HG02763 (cell line): Measurements from ENCODE around the gene ST6GAL2.

Experiments
- ATAC-seq: cut with Tn5 transposase; IDR thresholded peaks from one replicate; pipeline ENCODE4 v1.9.1; 2021; ENCODE audit warnings: mild to moderate bottlenecking, moderate library complexity; ENCODE audit not compliant: unreplicated experiment

Gene ST6GAL2

GRCh38 chr2:106885971-106886915 is at the start of gene ST6GAL2:
Gene ST6GAL2, minus strand, starts transcription at chr2:106886167. Its CDS starts 42,190 bp downstream, at chr2:106843977.
- no peak for ATAC-seq

DNA sequence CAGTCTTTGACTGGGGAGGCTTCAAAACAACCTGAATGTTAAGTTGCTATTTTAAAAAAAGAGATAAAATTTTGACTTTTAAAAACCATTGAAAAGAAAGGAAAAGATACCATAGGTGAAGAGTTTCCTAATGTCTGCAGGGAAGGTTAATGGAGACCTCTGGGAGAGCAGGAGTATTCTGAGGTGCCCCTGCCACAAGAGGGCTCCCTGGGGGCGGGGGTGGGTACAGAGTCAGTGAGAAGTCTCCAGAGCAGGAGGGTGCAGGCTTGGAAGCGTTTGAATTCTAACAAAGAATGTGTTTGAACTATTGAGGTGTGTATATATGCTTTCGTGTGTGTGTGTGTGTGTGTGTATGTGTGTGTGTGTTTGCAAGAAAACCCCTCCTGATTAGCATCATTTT is 46.7 kb upstream of the ST6GAL2 start:
- no peak for ATAC-seq

DNA sequence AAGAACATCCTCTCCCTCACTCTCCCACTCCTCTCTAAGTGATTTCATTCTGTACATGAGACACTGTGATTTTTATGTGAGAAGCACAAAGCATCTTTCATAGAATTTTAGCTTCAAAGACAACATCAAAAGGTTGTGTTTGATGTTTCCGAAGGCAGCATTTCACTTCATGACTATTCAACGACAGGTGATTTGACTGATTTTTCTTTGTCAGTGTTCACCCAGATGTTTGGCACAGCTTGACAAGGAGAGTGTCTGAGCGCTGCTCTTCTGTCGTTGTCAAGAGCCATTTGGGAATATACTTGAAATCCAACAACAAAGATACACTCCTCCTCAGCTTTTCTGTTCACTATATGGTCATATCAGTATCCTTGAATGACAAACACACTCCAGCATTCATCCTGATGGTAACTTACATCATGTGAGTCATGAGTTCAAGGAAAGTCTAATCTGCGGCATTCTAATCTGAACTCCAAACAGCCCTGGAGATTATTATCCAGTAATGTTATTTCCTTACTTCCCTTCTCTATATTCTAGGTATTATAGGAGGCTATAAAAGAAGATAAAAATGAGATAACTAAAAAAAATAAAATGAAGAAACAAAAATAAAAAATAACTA is 45.9 kb upstream of the ST6GAL2 start:
- ATAC-seq = no peak

- ATAC-seq = no peak
These were observed 35.5 kb upstream of the ST6GAL2 start for GRCh38 chr2:106921451-106921850.

GRCh38 chr2:106919012-106919411 is 33.0 kb upstream of the ST6GAL2 start:
- ATAC-seq = no peak

GRCh38 chr2:106904242-106904641 is 18.3 kb upstream of the ST6GAL2 start:
- ATAC-seq = no peak

- ATAC-seq = no peak
These were observed 14.0 kb upstream of the ST6GAL2 start for GRCh38 chr2:106899786-106900530.

DNA sequence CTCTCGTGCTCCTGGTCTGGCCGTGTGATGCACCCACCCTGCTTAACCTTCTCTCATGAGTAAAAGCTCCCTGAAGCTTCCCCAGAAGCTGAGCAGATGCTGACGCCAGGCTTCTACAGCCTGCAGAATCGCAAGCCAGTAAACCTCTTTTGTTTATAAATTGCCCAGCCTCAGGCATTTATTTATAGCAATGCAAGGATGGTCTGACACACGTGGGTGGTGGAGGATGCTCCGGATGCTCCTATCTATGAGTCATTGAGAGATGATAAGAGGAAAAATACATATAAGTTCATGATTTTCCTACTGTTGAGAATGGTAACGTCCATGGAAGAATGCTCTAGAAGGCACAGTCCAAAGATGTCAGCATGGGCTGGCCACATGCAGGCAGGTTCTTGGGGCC is 8.6 kb upstream of the ST6GAL2 start:
- no peak for ATAC-seq

DNA sequence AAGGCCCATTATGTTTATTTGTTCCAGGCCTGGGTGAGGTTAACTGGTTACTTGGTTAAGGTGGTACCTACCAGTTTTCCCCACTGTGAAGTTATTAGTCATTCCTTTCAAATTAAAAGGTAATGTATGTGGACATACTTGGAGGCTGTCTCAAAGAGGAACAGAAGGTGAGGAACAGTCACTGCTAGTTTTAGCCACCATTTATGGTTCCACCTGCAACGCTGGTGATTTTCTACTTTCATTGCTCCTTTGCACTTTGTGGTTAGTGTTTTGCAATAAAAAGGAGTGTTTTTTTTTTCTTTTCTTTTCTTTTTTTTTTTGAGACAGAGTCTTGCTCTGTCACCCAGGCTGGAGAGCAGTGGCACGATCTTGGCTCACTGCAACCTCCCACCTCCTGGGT is 6.1 kb upstream of the ST6GAL2 start:
- ATAC-seq = no peak

GRCh38 chr2:106890606-106891005 is 4.6 kb upstream of the ST6GAL2 start:
- ATAC-seq = no peak

GRCh38 chr2:106886916-106887758 is 1.2 kb upstream of the ST6GAL2 start:
- ATAC-seq = no peak

DNA sequence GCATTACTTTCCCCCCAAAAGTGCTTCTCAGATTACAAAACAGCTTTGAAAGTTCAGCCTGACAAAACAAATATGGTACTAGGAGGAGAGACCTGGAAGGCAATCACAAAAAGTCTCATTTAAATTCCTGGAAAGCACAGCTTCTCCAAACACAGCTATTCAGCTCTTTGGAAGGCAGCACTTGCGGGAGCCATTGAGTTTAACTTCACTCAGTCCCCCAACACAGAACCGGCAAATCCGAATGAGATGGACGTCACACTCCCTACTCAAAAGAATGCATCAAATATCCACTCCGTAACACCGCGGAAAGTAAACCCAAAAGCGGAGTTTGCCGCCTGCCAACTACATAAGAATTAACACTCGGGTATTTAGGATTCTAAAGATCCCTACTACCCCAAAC is 638 bp downstream of the ST6GAL2 start:
- no peak for ATAC-seq

DNA sequence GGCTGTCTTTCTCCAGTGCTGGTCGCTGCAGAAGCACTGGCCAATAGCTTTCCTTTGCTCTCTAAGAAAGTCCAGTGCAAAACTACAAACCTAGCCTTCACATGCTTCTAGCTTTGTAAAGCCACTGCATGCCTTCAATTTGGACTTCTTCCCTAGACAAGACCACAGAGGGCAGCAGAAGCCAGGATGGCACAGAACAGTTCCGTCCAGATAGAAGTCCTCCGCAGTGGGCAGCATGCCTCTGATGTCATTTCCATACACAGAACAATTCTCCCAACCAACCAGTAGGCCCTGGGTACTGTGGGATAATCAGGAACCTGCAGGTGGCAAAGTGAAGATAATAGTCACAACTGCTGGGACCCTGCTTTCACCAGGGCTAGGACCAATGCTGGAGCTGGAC is 3.3 kb downstream of the ST6GAL2 start:
- ATAC-seq = no peak

- no peak for ATAC-seq
These were observed 7.8 kb downstream of the ST6GAL2 start for GRCh38 chr2:106878206-106878605.

DNA sequence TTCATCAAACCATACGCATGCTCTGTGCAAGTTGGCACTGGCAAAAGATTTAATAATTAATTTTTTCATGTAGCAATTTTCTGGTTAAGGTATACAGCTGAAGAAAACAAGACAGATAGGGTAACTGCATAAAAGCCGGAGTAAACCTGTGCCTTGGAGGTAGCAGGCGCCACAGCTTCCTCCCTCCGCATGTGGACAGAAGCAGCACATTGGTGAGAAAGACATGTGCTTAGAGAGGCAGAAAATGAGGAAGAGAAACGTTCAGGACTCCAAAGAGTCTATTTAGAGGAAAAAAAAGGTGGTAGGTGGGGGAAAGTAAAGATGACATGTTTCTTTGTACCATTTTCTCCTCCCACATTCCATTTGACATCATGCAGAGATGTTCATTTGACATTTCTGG is 9.3 kb downstream of the ST6GAL2 start:
- no peak for ATAC-seq

GRCh38 chr2:106869512-106870275 is 16.3 kb downstream of the ST6GAL2 start:
- ATAC-seq = no peak

DNA sequence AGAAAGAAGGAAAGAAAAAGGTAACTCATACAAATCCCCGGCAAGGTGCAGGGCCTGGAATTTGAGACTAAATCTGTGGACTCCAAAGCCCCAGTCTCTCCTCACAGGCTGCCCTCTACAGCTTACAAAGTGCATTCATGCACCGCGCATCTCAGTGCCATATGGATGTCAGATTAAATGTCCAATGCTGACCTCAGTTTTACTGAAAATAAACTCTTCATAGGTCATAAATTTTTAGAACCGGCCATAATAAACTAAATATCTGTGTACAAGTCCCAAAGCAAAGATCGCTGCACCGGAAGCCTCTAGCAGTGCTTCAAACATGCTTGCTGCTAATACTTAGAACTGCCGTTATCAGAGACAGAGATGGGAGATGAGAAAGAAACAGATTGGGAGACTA is 17.7 kb downstream of the ST6GAL2 start:
- ATAC-seq = no peak

DNA sequence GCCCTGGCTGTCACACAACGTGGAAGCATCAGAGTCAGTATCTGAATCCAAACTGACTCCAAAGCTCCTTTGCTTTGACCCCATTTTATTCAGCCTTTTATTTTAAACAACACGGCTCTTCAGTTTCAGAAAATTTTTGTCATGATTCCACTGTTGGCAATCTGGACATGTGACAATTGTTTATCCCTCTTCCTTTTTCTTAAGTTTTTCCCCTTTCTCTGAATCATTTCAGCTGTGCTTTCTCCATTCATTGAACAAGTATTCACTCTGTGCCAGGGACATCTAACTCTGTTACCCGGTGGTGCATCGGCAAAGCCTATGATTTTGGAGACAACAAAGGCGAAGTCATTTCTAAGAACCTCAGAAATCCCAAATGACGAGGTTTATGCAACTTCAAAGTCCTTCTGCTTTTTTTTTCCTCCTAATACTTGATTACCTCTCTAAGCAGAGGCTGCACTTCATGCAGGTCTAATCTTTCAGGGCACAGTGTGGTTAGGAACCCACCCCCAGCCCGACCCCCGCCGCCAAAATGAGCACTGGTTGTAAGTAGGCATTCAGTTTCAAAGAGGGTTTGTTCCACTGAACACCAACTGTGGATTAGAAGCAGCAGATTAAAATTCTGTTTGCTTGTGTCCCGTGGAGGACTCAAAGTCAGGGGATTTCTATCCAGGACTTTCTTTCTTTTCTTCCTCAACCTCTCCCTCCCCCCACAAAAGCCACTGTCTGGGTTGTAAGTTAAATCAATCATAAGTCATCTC is 18.6 kb downstream of the ST6GAL2 start:
- no peak for ATAC-seq

DNA sequence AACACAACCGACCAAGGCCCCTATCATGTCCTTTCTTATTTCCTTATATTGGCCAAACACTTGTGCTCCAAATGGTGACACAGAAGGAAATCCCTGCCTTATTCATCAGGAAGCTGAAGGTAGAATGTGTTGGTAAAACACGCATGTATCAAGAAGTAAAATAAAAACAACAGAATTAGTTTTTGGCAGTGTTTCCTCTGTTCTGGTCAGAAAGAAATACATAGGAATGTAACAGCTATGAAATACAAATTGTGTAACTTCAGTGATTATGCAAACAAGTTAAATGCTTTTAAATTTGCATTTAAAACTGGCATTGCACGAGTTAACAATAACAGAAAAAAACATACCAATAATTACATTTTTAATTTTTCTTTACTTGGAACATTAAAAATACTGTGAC is 19.3 kb downstream of the ST6GAL2 start:
- ATAC-seq = no peak
